Mesendoderm (in vitro differentiated cells): Measurements from ENCODE around the gene MYO3A.

Experiments
- DNase-seq: peaks from one replicate; pipeline ENCODE4 v3.0.0; 2013
- H2AK5ac ChIP-seq: 2 replicates; pipeline ENCODE4 v1.6.1; 2013; ENCODE audit warnings: low read length, inconsistent platforms
- H2BK120ac ChIP-seq: 2 replicates; pipeline ENCODE4 v1.6.1; 2013; ENCODE audit warnings: low read depth, mild to moderate bottlenecking, low read length, moderate library complexity, mixed read lengths
- H2BK15ac ChIP-seq: replicated peaks from 2 replicates; pipeline ENCODE4 v1.6.1; 2013; ENCODE audit warnings: low read depth, mild to moderate bottlenecking, moderate library complexity
- H2BK5ac ChIP-seq: 2 replicates; pipeline ENCODE4 v1.6.1; 2013; ENCODE audit warnings: low read length, inconsistent platforms
- H3K18ac ChIP-seq: 2 replicates; pipeline ENCODE4 v1.6.1; 2013; ENCODE audit warnings: mild to moderate bottlenecking, low read length, mixed read lengths
- H3K23ac ChIP-seq: one replicate; pipeline ENCODE4 v1.6.1; 2013; ENCODE audit warnings: low read length
- H3K27ac ChIP-seq: 2 replicates; pipeline ENCODE4 v1.5.1; 2013; ENCODE audit warnings: low read depth, mild to moderate bottlenecking, inconsistent platforms, low read length, moderate library complexity
- H3K27me3 ChIP-seq: 2 replicates; pipeline ENCODE4 v1.6.1; 2013; ENCODE audit warnings: low read length, control low read depth, mild to moderate bottlenecking, inconsistent platforms; ENCODE audit not compliant: insufficient read depth, poor library complexity
- H3K36me3 ChIP-seq: 2 replicates; pipeline ENCODE4 v1.6.1; 2013; ENCODE audit warnings: low read length, inconsistent platforms; ENCODE audit not compliant: control insufficient read depth, insufficient read depth
- H3K4ac ChIP-seq: one replicate; pipeline ENCODE4 v1.6.1; 2013; ENCODE audit warnings: low read depth, mild to moderate bottlenecking, low read length, moderate library complexity
- H3K4me1 ChIP-seq: 2 replicates; pipeline ENCODE4 v1.6.1; 2013; ENCODE audit warnings: low read depth, low read length, inconsistent platforms; ENCODE audit not compliant: control insufficient read depth
- H3K4me2 ChIP-seq: 2 replicates; pipeline ENCODE4 v1.6.1; 2013; ENCODE audit warnings: low read length
- H3K4me3 ChIP-seq: 2 replicates; pipeline ENCODE4 v1.5.1; 2013; ENCODE audit warnings: mild to moderate bottlenecking, low read length
- H3K56ac ChIP-seq: one replicate; pipeline ENCODE4 v1.6.1; 2013; ENCODE audit warnings: low read length
- H3K79me1 ChIP-seq: 2 replicates; pipeline ENCODE4 v1.6.1; 2013; ENCODE audit warnings: low read length, inconsistent platforms
- H3K79me2 ChIP-seq: 2 replicates; pipeline ENCODE4 v1.6.1; 2013; ENCODE audit warnings: mild to moderate bottlenecking, low read length; ENCODE audit not compliant: control insufficient read depth, insufficient read depth
- H3K9ac ChIP-seq: 2 replicates; pipeline ENCODE4 v1.6.1; 2013; ENCODE audit warnings: low read length, inconsistent platforms
- H4K5ac ChIP-seq: one replicate; pipeline ENCODE4 v1.6.1; 2013; ENCODE audit warnings: low read length
- H4K8ac ChIP-seq: one replicate; pipeline ENCODE4 v1.6.1; 2013; ENCODE audit warnings: low read depth, mild to moderate bottlenecking, control low read depth, low read length, moderate library complexity
- WGBS: extraction: QIAGEN DNeasy Blood & Tissue Kit; methylation state at CpG from one replicate; pipeline ENCODE4 v1.1.7; 2013; ENCODE audit warnings: low lambda C conversion rate, missing lambda C conversion rate; ENCODE audit not compliant: insufficient coverage; ENCODE audit errors: extremely low coverage; 5-methylcytosine and 5-hydroxymethylcytosine counted together

MYO3A gene

GRCh38 chr10:25959540-25960232 is 25.7 kb downstream of the MYO3A start:
- Histone ChIP-seq H3K79me1 (no peaks in the 10 kb centered on the region), H3K27ac (no peak overlapping the region), H2BK15ac (no peak overlapping the region), H3K18ac (no peak overlapping the region), H3K27me3 (no peaks in the 10 kb centered on the region), H4K8ac (no peak overlapping the region), H3K4ac (no peak overlapping the region), H3K79me2 (no peaks in the 10 kb centered on the region), H3K9ac (no peak overlapping the region), H3K4me3 (no peak overlapping the region), H2BK5ac (no peak overlapping the region), H3K56ac (no peak overlapping the region), H3K36me3 (no peaks in the 10 kb centered on the region), H2BK120ac (no peak overlapping the region), H3K23ac (no peak overlapping the region), H2AK5ac (no peak overlapping the region), H3K4me2 (no peak overlapping the region), H3K4me1 (no peaks in the 10 kb centered on the region), H4K5ac (no peak overlapping the region)
- WGBS, result no CpG with 5 or more reads among the region's 3 CpGs
- DNase-seq, result no peak

GRCh38 chr10:25965584-25965983 is 31.6 kb downstream of the MYO3A start:
- Histone ChIP-seq H3K36me3 (no peaks in the 10 kb centered on the region), H3K9ac (no peak overlapping the region), H3K4me3 (no peak overlapping the region), H3K23ac (no peak overlapping the region), H2AK5ac (no peak overlapping the region), H2BK15ac (no peak overlapping the region), H3K27ac (no peak overlapping the region), H4K5ac (no peak overlapping the region), H2BK5ac (no peak overlapping the region), H3K56ac (no peak overlapping the region), H3K18ac (no peak overlapping the region), H3K79me1 (no peaks in the 10 kb centered on the region), H3K4me2 (no peak overlapping the region), H3K27me3 (no peaks in the 10 kb centered on the region), H4K8ac (no peak overlapping the region), H3K4ac (no peak overlapping the region), H3K4me1 (no peaks in the 10 kb centered on the region), H2BK120ac (no peak overlapping the region), H3K79me2 (no peaks in the 10 kb centered on the region)
- no peak for DNase-seq
- no CpG with 5 or more reads among the region's 4 CpGs for WGBS

GRCh38 chr10:25966844-25967243 is 32.8 kb downstream of the MYO3A start:
- Histone ChIP-seq H3K56ac (no peak overlapping the region), H2BK15ac (no peak overlapping the region), H3K23ac (no peak overlapping the region), H3K4me1 (no peaks in the 10 kb centered on the region), H3K18ac (no peak overlapping the region), H4K5ac (no peak overlapping the region), H2BK120ac (no peak overlapping the region), H3K4me3 (no peak overlapping the region), H2AK5ac (no peak overlapping the region), H3K4me2 (no peak overlapping the region), H3K79me1 (no peaks in the 10 kb centered on the region), H3K9ac (no peak overlapping the region), H4K8ac (no peak overlapping the region), H2BK5ac (no peak overlapping the region), H3K27me3 (no peaks in the 10 kb centered on the region), H3K79me2 (no peaks in the 10 kb centered on the region), H3K27ac (no peak overlapping the region), H3K4ac (no peak overlapping the region), H3K36me3 (no peaks in the 10 kb centered on the region)
- DNase-seq, result no peak
- no CpG with 5 or more reads among the region's 2 CpGs for WGBS

- no peaks in the 10 kb centered on the region for H3K79me1 ChIP-seq
- no peak overlapping the region for H2BK5ac ChIP-seq
- H3K4ac ChIP-seq, result no peak overlapping the region
- H2BK120ac ChIP-seq, result no peak overlapping the region
- no peaks in the 10 kb centered on the region for H3K4me1 ChIP-seq
- H3K36me3 ChIP-seq, result no peaks in the 10 kb centered on the region
- no peak overlapping the region for H3K9ac ChIP-seq
- H3K56ac ChIP-seq, result no peak overlapping the region
- no peak overlapping the region for H2AK5ac ChIP-seq
- H3K4me2 ChIP-seq, result no peak overlapping the region
- H3K27me3 ChIP-seq, result no peaks in the 10 kb centered on the region
- H4K5ac ChIP-seq, result no peak overlapping the region
- H3K27ac ChIP-seq, result no peak overlapping the region
- H3K79me2 ChIP-seq, result no peaks in the 10 kb centered on the region
- H3K18ac ChIP-seq, result no peak overlapping the region
- no peak overlapping the region for H3K23ac ChIP-seq
- no peak overlapping the region for H4K8ac ChIP-seq
- H2BK15ac ChIP-seq, result no peak overlapping the region
- DNase-seq, result no peak
- H3K4me3 ChIP-seq, result no peak overlapping the region
These were observed 38.6 kb downstream of the MYO3A start for GRCh38 chr10:25972631-25973030.

- Histone ChIP-seq H3K4me1 (no peaks in the 10 kb centered on the region), H3K4me2 (no peak overlapping the region), H3K23ac (no peak overlapping the region), H3K79me2 (no peaks in the 10 kb centered on the region), H3K79me1 (no peaks in the 10 kb centered on the region), H3K4ac (no peak overlapping the region), H4K5ac (no peak overlapping the region), H3K56ac (no peak overlapping the region), H3K18ac (no peak overlapping the region), H3K36me3 (no peaks in the 10 kb centered on the region), H3K4me3 (no peak overlapping the region), H3K27me3 (no peaks in the 10 kb centered on the region), H2BK120ac (no peak overlapping the region), H2BK15ac (no peak overlapping the region), H2BK5ac (no peak overlapping the region), H2AK5ac (no peak overlapping the region), H4K8ac (no peak overlapping the region), H3K27ac (no peak overlapping the region), H3K9ac (no peak overlapping the region)
- no CpG with 5 or more reads among the region's 3 CpGs for WGBS
- DNase-seq, result peak; percentile 49
These were observed 40.9 kb downstream of the MYO3A start for GRCh38 chr10:25974897-25975459.

- Histone ChIP-seq H2AK5ac (no peak overlapping the region), H4K8ac (no peak overlapping the region), H3K18ac (no peak overlapping the region), H3K23ac (no peak overlapping the region), H3K4ac (no peak overlapping the region), H3K4me1 (no peaks in the 10 kb centered on the region), H2BK15ac (no peak overlapping the region), H3K79me1 (no peaks in the 10 kb centered on the region), H3K4me3 (no peak overlapping the region), H3K27me3 (no peaks in the 10 kb centered on the region), H3K27ac (no peak overlapping the region), H2BK120ac (no peak overlapping the region), H3K56ac (no peak overlapping the region), H2BK5ac (no peak overlapping the region), H3K4me2 (no peak overlapping the region), H3K36me3 (peaks cover 3% of the 10 kb centered on the region), H3K79me2 (no peaks in the 10 kb centered on the region), H4K5ac (no peak overlapping the region), H3K9ac (no peak overlapping the region)
- WGBS, result no CpG with 5 or more reads among the region's 1 CpG
- DNase-seq, result no peak
These were observed 44.7 kb downstream of the MYO3A start for GRCh38 chr10:25978771-25979170.
